K562 (cell line): ENCODE results near the gene GNAT2. TPM values are rescaled to one million over a fixed set of nuclear protein-coding genes. Genes with fewer than 3 reads are reported as not detected.

Source experiments
- ATAC-seq: fragments of 200-7000 bp; cut with Tn5 transposase; 3 replicates; pipeline ENCODE4 v1.9.1; 2020; ENCODE audit warnings: moderate library complexity
- BruUV-seq: library from RNA; stranded (reverse); fragments of 400-500 nt; replicated peaks from 2 replicates; lab custom pipeline; 2021; lab: Mats Ljungman, UMichigan
- CTCF ChIA-PET: fragments of 300-600 bp; formaldehyde crosslinking; extraction: SDS; loops from one replicate; lab custom pipeline; 2021; ENCODE audit warnings: low intra/inter-chr PET ratio; lab: Yijun Ruan, JAX
- POLR2A ChIA-PET: fragments of 300-600, 350-650 bp; sonication (Branson Sonifier 250); formaldehyde crosslinking; extraction: SDS; loops from one replicate; lab custom pipeline; 2021; ENCODE audit warnings: antibody characterized with exemption, inconsistent platforms; lab: Yijun Ruan, JAX
- DNase-seq, 4 experiments: peaks; one replicate each; pipeline versions ENCODE4 v3.0.0 to v3.0.0-alpha.2; 2011 to 2018; ENCODE audit warnings: low spot score in 3 of 4, mixed read lengths in 3 of 4; ENCODE audit errors: extremely low read depth in 1 of 4
- FAIRE-seq: peaks from 2 replicates; lab custom pipeline; 2011; peaks lifted over from hg19 to GRCh38; lab: Jason Lieb, UNC
- H2AFZ ChIP-seq: 2 replicates; pipeline ENCODE4 v1.6.0; 2011; ENCODE audit warnings: low read depth, low read length, control low read depth, inconsistent platforms
- H3K27ac ChIP-seq: fragments of 200-600 bp; 3 replicates; pipeline ENCODE4 v1.8.0; 2011; ENCODE audit warnings: low read depth, mild to moderate bottlenecking, control low read depth, inconsistent platforms, low read length, moderate library complexity, mixed read lengths; ENCODE audit errors: extremely low read depth
- H3K27me3 ChIP-seq, 2 experiments: fragments of 300-600 bp in 1 of 2; 2 replicates in 1 of 2; 3 replicates in 1 of 2; pipeline versions ENCODE4 v1.6.0 to v1.8.0; 2011; ENCODE audit warnings: inconsistent platforms in 2 of 2, low read length in 2 of 2, mild to moderate bottlenecking in 1 of 2, mixed read lengths in 1 of 2, moderate library complexity in 1 of 2; ENCODE audit not compliant: control insufficient read depth in 2 of 2, insufficient read depth in 2 of 2
- H3K36me3 ChIP-seq: fragments of 300-600 bp; 3 replicates; pipeline ENCODE4 v1.8.0; 2011; ENCODE audit warnings: mild to moderate bottlenecking, low read length, inconsistent platforms; ENCODE audit not compliant: control insufficient read depth, insufficient read depth
- H3K4me1 ChIP-seq, 2 experiments: fragments of 200-600 bp in 1 of 2; replicated peaks in 1 of 2; 2 replicates in 1 of 2; 3 replicates in 1 of 2; pipeline versions ENCODE4 v1.5.1 to v1.8.0; 2011; ENCODE audit warnings: inconsistent platforms in 2 of 2, low read length in 2 of 2, mild to moderate bottlenecking in 1 of 2, mixed read lengths in 1 of 2, moderate library complexity in 1 of 2; ENCODE audit not compliant: control insufficient read depth in 2 of 2, insufficient read depth in 2 of 2
- H3K4me2 ChIP-seq: 2 replicates; pipeline ENCODE4 v1.6.1; 2011; ENCODE audit warnings: low read length, control low read depth, inconsistent platforms, mixed read lengths; ENCODE audit not compliant: insufficient read depth
- H3K4me3 ChIP-seq: fragments of 200-600 bp; sonication (generic), shearing (Covaris generic); 2 replicates; pipeline ENCODE4 v1.5.1; 2016; ENCODE audit warnings: control low read depth, inconsistent platforms
- H3K79me2 ChIP-seq: fragments of 200-600 bp; 3 replicates; pipeline ENCODE4 v1.8.0; 2011; ENCODE audit warnings: low read length, inconsistent platforms; ENCODE audit not compliant: control insufficient read depth, insufficient read depth
- H3K9ac ChIP-seq, 2 experiments: 2 replicates each; pipeline versions ENCODE4 v1.6.0 to v1.6.1; 2011; ENCODE audit warnings: low read depth in 2 of 2, low read length in 2 of 2, control low read depth in 1 of 2, inconsistent platforms in 1 of 2, mild to moderate bottlenecking in 1 of 2, mixed read lengths in 1 of 2; ENCODE audit not compliant: insufficient read depth in 1 of 2
- H3K9me1 ChIP-seq: one replicate; pipeline ENCODE4 v1.6.0; 2011; ENCODE audit warnings: inconsistent platforms, mild to moderate bottlenecking, low read length, moderate library complexity; ENCODE audit not compliant: control insufficient read depth, insufficient read depth
- H3K9me3 ChIP-seq: replicated peaks from 2 replicates; pipeline ENCODE4 v1.5.1; 2011; ENCODE audit warnings: low read depth, low read length, inconsistent platforms; ENCODE audit not compliant: control insufficient read depth, insufficient read depth
- H4K20me1 ChIP-seq: replicated peaks from 2 replicates; pipeline ENCODE4 v1.6.1; 2011; ENCODE audit warnings: low read length, inconsistent platforms, mixed read lengths; ENCODE audit not compliant: control insufficient read depth, insufficient read depth
- ARID2 ChIP-seq: fragments of 450-650 bp; IDR thresholded peaks from 2 replicates; pipeline ENCODE4 v1.6.1; 2017; ENCODE audit warnings: antibody characterized with exemption, mild to moderate bottlenecking
- ATF3 ChIP-seq, 2 experiments: fragments of 450-650 bp in 1 of 2; sonication (generic) in 1 of 2; formaldehyde crosslinking in 1 of 2; IDR thresholded peaks in 1 of 2; conservative IDR thresholded peaks in 1 of 2; 2 replicates each; pipeline versions ENCODE4 v1.6.1 to v1.8.1; 2016 to 2023; ENCODE audit warnings: mild to moderate bottlenecking in 2 of 2, moderate library complexity in 2 of 2, inconsistent platforms in 1 of 2, missing genetic modification reagents in 1 of 2
- CC2D1A ChIP-seq: fragments of 450-650 bp; IDR thresholded peaks from 2 replicates; pipeline ENCODE4 v1.6.1; 2017; ENCODE audit warnings: mild to moderate bottlenecking
- DPF2 ChIP-seq: fragments of 450-650 bp; IDR thresholded peaks from 2 replicates; pipeline ENCODE4 v1.6.1; 2016
- EGR1 ChIP-seq: fragments of 450-650 bp; conservative IDR thresholded peaks from 2 replicates; pipeline ENCODE4 v1.6.1; 2017; ENCODE audit warnings: mild to moderate bottlenecking
- FOXJ3 ChIP-seq: sonication (generic); formaldehyde crosslinking; IDR thresholded peaks from 2 replicates; pipeline ENCODE4 v1.4.0; 2020; ENCODE audit warnings: mild to moderate bottlenecking, missing genetic modification reagents
- GATAD2A ChIP-seq: fragments of 450-650 bp; IDR thresholded peaks from 2 replicates; pipeline ENCODE4 v1.6.1; 2017
- JUND ChIP-seq, 2 experiments: IDR thresholded peaks; 2 replicates in 1 of 2; 3 replicates in 1 of 2; pipeline ENCODE4 v1.6.1; 2011; ENCODE audit warnings: borderline replicate concordance in 2 of 2, low read depth in 2 of 2, low read length in 2 of 2, improper control_type of control experiment in 1 of 2, missing biosample characterization in 1 of 2, missing genetic modification characterization in 1 of 2, missing genetic modification reagents in 1 of 2
- MYC ChIP-seq, 2 experiments: fragments of 250-450 bp in 1 of 2; sonication (Bioruptor Pico) in 1 of 2; IDR thresholded peaks; 2 replicates each; pipeline versions ENCODE4 v1.5.1 to v1.6.1; 2012 to 2021; ENCODE audit warnings: low read depth in 2 of 2, borderline replicate concordance in 1 of 2, improper control_type of control experiment in 1 of 2, low read length in 1 of 2, mild to moderate bottlenecking in 1 of 2, moderate library complexity in 1 of 2
- RCOR1 ChIP-seq, 2 experiments: IDR thresholded peaks; 2 replicates each; pipeline ENCODE4 v1.6.1; 2012; ENCODE audit warnings: low read depth in 2 of 2, low read length in 2 of 2, borderline replicate concordance in 1 of 2, improper control_type of control experiment in 1 of 2
- TFE3 ChIP-seq: fragments of 450-650 bp; formaldehyde crosslinking; IDR thresholded peaks from 2 replicates; pipeline ENCODE4 v1.4.0; 2020; ENCODE audit warnings: mild to moderate bottlenecking, mixed read lengths
- YY1 ChIP-seq, 3 experiments: IDR thresholded peaks; 2 replicates each; pipeline ENCODE4 v1.6.1; 2011; ENCODE audit warnings: low read length in 2 of 3, mild to moderate bottlenecking in 2 of 3, moderate library complexity in 2 of 3, borderline replicate concordance in 1 of 3, control low read depth in 1 of 3, low read depth in 1 of 3; ENCODE audit not compliant: insufficient read depth in 3 of 3, insufficient replicate concordance in 2 of 3, control insufficient read depth in 1 of 3, insufficient read length in 1 of 3; ENCODE audit errors: extremely low read depth in 1 of 3
- ZNF316 ChIP-seq: fragments of 450-650 bp; IDR thresholded peaks from 2 replicates; pipeline ENCODE4 v1.6.1; 2016
- ZNF551 ChIP-seq: fragments of 250-450 bp; sonication (Bioruptor Pico); IDR thresholded peaks from 2 replicates; pipeline ENCODE4 v1.5.0; 2021; ENCODE audit warnings: mild to moderate bottlenecking, moderate library complexity
- WGBS: fragments of 100-300 bp; shearing (Covaris generic); methylation state at CpG from one replicate; pipeline ENCODE4 v1.1.6; 2016; ENCODE audit warnings: low coverage, mixed read lengths; ENCODE audit not compliant: insufficient coverage; ENCODE audit errors: missing lambda C conversion rate; 5-methylcytosine and 5-hydroxymethylcytosine counted together
- in situ Hi-C: fragments of 300-500 bp; cut with MboI; formaldehyde crosslinking; loops from 4 replicates; pipeline ENCODE4 v1.15.0; 2018; ENCODE audit warnings: inconsistent platforms, mixed read lengths
- intact Hi-C: fragments of 100-400 bp; cut with micrococcal nuclease; formaldehyde crosslinking; loops from 2 replicates; pipeline ENCODE4 v1.14.2; 2022
- polyA plus RNA-seq, 8 experiments: library from polyadenylated mRNA; depleted of rRNA in 4 of 8; stranded (reverse) in 5 of 8; unstranded in 3 of 8; fragments of >200 nt; fragmentation: Nextera tagmentation in 2 of 8; fragmentation: Illumina TruSeq in 1 of 8; extraction: Ambion mirVana in 2 of 8; extraction: Trizol in 1 of 8; gene quantifications; 2 replicates each; pipeline versions ENCODE4 v1.2.1 to v1.2.3, GENCODE V29; 2011 to 2014; ENCODE audit warnings: inconsistent platforms in 1 of 8, missing spikeins in 1 of 8
- total RNA-seq, 7 experiments: library from RNA; depleted of rRNA in 6 of 7; stranded (reverse); fragments of >200 nt in 6 of 7; fragmentation: Illumina TruSeq in 2 of 7; extraction: Trizol in 2 of 7; gene quantifications; 2 replicates each; pipeline versions ENCODE4 v1.2.1 to v1.2.3, GENCODE V29; 2011 to 2021; ENCODE audit warnings: low replicate concordance in 1 of 7

GNAT2 gene
- total and polyA plus RNA-seq, 9 of the 15 experiments (the other 6 are each of a cell fraction or from before 2014, with no cell fraction given), result 0.06 to 0.52 (median 0.24) TPM; not detected in 1

- TF ChIP-seq TFE3 (CRISPR knock-in tag) (no peak), FOXJ3 (CRISPR knock-in tag) (no peak), ARID2 (no peak), ZNF316 (no peak)
Observed at GRCh38 chr1:109618661-109619575, 498 bp downstream of the GNAT2 start (continued).

GRCh38 chr1:109617291-109617801 is 2.1 kb downstream of the GNAT2 start:
- no TSS peak for BruUV-seq
- H3K4me1 ChIP-seq, result peaks cover 22 to 29% of the 10 kb centered on the region in 2 experiments
- no peak overlapping the region for H3K27ac ChIP-seq
- no peak for ATAC-seq
- POLR2A ChIA-PET, result interaction anchor here (0.7 to 2.0 kb wide), 7 partner anchors 9 to 72 kb away, joined by 3 to 13 read pairs (median 4); partner anchors contain the start of gene GNAI3
- no peak overlapping the region for H3K9ac ChIP-seq
- H3K27me3 ChIP-seq, result peaks cover 7 to 10% of the 10 kb centered on the region in 2 experiments; a peak in 3 of 5 replicates
- CTCF ChIA-PET, result no interaction called here
- peak; percentile 69 for FAIRE-seq
- in situ Hi-C loops (no loop called here), intact Hi-C loops (loop anchor here (5.0 kb wide), 1 partner anchor 70 kb away; the partner anchor contains the start of gene GNAI3)
- no peak overlapping the region for H3K4me2 ChIP-seq
- peaks cover 3% of the 10 kb centered on the region; the same call in 1 of the 2 replicates for H4K20me1 ChIP-seq
- DNase-seq, result peak in 2 of 4 experiments; percentile 37 to 46
- no peaks in the 10 kb centered on the region for H3K9me3 ChIP-seq
- no peaks in the 10 kb centered on the region for H3K9me1 ChIP-seq
- 0 out of 2 replicates have a peak overlapping the region, but pooled peaks have one; percentile 1 for H2AFZ ChIP-seq
- H3K4me3 ChIP-seq, result no peak overlapping the region
- no peaks in the 10 kb centered on the region for H3K36me3 ChIP-seq
- WGBS, result 36% methylated on average over 3 of the region's 3 CpGs
- peaks cover 35% of the 10 kb centered on the region for H3K79me2 ChIP-seq
- peak; percentile 83 for TF ChIP-seq EGR1
- peak; percentile 84 for TF ChIP-seq ATF3 (IDR thresholded peaks at IDR 0.05)
- TF ChIP-seq ATF3 (CRISPR knock-in tag; conservative IDR thresholded peaks at IDR 0.05), result no peak
- TF ChIP-seq GATAD2A, result no peak
- no peak for TF ChIP-seq ZNF551 (CRISPR knock-in tag)
- TF ChIP-seq MYC (IDR thresholded peaks at IDR 0.05; ENCODE audit: low read depth, low read length), result no peak
- TF ChIP-seq MYC (CRISPR knock-in tag; IDR thresholded peaks at IDR 0.05; ENCODE audit: borderline replicate concordance, low read depth), result no peak
- TF ChIP-seq CC2D1A, result no peak
- TF ChIP-seq DPF2, result 0 out of 2 replicates have a peak, but pooled peaks have one; percentile 18
- TF ChIP-seq RCOR1 (IDR thresholded peaks at IDR 0.05; ENCODE audit: borderline replicate concordance in 1 of 2, low read depth in 2 of 2, low read length in 2 of 2), result peak; percentile 18 to 76; a peak in 3 of 4 replicates
- peak; percentile 82 for TF ChIP-seq JUND (IDR thresholded peaks at IDR 0.05; ENCODE audit: borderline replicate concordance, low read depth, low read length)
- TF ChIP-seq JUND (tag; IDR thresholded peaks at IDR 0.05; ENCODE audit: borderline replicate concordance, low read depth, low read length), result peak; percentile 67; the same call in 2 of the 3 replicates
- no peak for TF ChIP-seq YY1 (IDR thresholded peaks at IDR 0.05; ENCODE audit: borderline replicate concordance in 1 of 3, control insufficient read depth in 1 of 3, extremely low read depth in 1 of 3, insufficient read depth in 3 of 3, insufficient read length in 1 of 3, insufficient replicate concordance in 2 of 3, low read depth in 1 of 3, low read length in 2 of 3)
